PFSK-1 (cell line): Measurements from ENCODE around the gene MBNL2.

ENCODE experiments used
- POLR2AphosphoS5 ChIP-seq: IDR thresholded peaks from 2 replicates; pipeline ENCODE4 v1.6.1; 2012; ENCODE audit warnings: low read depth, mild to moderate bottlenecking, control low read depth, low read length, moderate library complexity
- SIN3A ChIP-seq: IDR thresholded peaks from 2 replicates; pipeline ENCODE4 v1.6.1; 2012; ENCODE audit warnings: mild to moderate bottlenecking, low read length, moderate library complexity, borderline replicate concordance; ENCODE audit not compliant: insufficient read depth

DNA sequence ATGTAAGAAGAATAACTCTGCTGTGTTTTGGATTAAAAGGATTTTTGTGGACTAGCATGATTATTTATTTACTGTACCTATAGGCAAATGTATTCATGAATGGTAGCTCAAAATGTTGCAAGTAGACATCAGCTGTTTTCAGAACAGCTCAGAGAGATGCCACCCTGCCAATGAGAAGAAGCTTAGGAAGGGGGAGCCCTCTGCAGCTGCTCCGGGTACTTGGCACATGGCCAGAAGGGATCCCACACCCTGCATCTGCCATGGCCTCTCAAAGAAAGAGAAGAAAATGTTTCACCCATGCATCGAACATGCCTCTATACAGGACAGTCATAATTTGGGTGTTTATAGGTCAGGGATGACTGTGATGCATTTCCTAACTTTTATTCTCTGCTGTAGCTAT, 30.5 kb upstream of the MBNL2 start:
- no peak for TF ChIP-seq POLR2AphosphoS5
- TF ChIP-seq SIN3A: no peak
